Psoas muscle (tissue), 8 donors: Measurements from ENCODE around the gene EGLN1. TPM values are rescaled to one million over a fixed set of nuclear protein-coding genes. Genes with fewer than 3 reads are reported as not detected.

Source experiments
- ATAC-seq, 4 donors: fragments of 200-7000 bp; cut with Tn5 transposase; one replicate each; pipeline ENCODE4 v1.9.1; 2020; ENCODE audit warnings: moderate library complexity in 3 of 4, mild to moderate bottlenecking in 2 of 4
- DNase-seq, 2 donors: peaks; one replicate each; pipeline ENCODE4 v3.0.0-alpha.2; 2020
- H3K27ac ChIP-seq: fragments of 200-600 bp; one replicate; pipeline ENCODE4 v1.8.0; 2022
- H3K27me3 ChIP-seq, 3 donors: fragments of 200-600 bp in 1 of 3; one replicate each; pipeline versions ENCODE4 v1.6.1 to v1.8.0; 2013 to 2022; ENCODE audit warnings: low read length in 2 of 3, mild to moderate bottlenecking in 2 of 3, moderate library complexity in 1 of 3; ENCODE audit not compliant: insufficient read depth in 3 of 3
- H3K36me3 ChIP-seq, 2 donors: fragments of 200-600 bp in 1 of 2; one replicate each; pipeline versions ENCODE4 v1.6.1 to v1.8.0; 2013 to 2022; ENCODE audit warnings: low read depth in 1 of 2, mild to moderate bottlenecking in 1 of 2, moderate library complexity in 1 of 2; ENCODE audit not compliant: insufficient read depth in 1 of 2
- H3K4me1 ChIP-seq: fragments of 200-600 bp; one replicate; pipeline ENCODE4 v1.8.0; 2022
- H3K4me3 ChIP-seq: fragments of 200-600 bp; one replicate; pipeline ENCODE4 v1.8.0; 2022; ENCODE audit warnings: mild to moderate bottlenecking
- H3K9me3 ChIP-seq: fragments of 200-600 bp; one replicate; pipeline ENCODE4 v1.8.0; 2022
- WGBS, 3 donors: extraction: QIAGEN DNeasy Blood & Tissue Kit; methylation state at CpG; one replicate each; pipeline versions ENCODE4 v1.1.6 to v1.1.7; 2013; 5-methylcytosine and 5-hydroxymethylcytosine counted together
- intact Hi-C, 2 donors: fragments of 100-400 bp; cut with DNase I; formaldehyde crosslinking; loops; one replicate each; pipeline versions ENCODE4 v1.11.0 to v1.14.2; 2022
- polyA plus RNA-seq, 3 donors: library from polyadenylated mRNA; stranded (reverse); fragments of 200-250 nt; gene quantifications; one replicate each; pipeline ENCODE4 v1.2.3, GENCODE V29; 2013
- total RNA-seq, 4 donors: library from RNA; stranded (reverse); fragmentation: NEBNext Ultra II Directional in 2 of 4; extraction: Animal tissue kit (Norgen Biotek cat#: 25700) in 2 of 4; gene quantifications; one replicate each; pipeline versions ENCODE4 v1.2.1 to v1.2.4, GENCODE V29; 2021 to 2023
- TF ChIP-seq, protein P1 (sequence below): fragments of 200-600 bp; IDR thresholded peaks from one replicate; pipeline ENCODE4 v1.8.0; 2022; ENCODE audit warnings: antibody characterized with exemption
- donor health status: healthy with polysubstance abuse.
- donor health status: DM: no; HTN: no; CAD: no; lungs with moderate emphysema.
- donor health status: Bipolar disorder and iron deficiency.
- donor health status: healthy.
- donor health status: DM: yes; HTN: yes; CAD: no.
- donor health status: DM: no; HTN: no; CAD: no.
- donor health status: DM: no; HTN: no; CAD: no.
- donor health status: DM: yes; HTN: yes; CAD: no.

The EGLN1 gene
- total and polyA plus RNA-seq, 7 donors: 52.4 to 596 (median 230) TPM

DNA sequence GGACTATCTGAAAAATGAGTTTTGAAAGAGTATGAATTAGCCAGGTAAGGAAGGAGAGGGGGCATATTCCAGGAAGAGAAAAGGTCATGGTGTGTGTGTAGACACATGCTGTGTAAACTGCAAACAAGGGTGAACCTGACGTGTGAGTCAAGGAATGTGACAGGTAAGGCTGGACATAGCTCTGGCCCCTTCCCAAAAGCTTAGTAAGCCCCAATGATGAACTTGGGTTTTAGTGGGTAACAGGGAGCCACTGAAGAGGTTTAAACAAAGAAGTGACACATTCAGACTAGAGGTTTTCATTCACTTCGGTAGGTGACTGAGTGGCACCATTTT lies 36.7 kb downstream of the EGLN1 start:
- Histone ChIP-seq H3K4me1 (peaks cover 64% of the 10 kb centered on the region), H3K36me3 (no peaks in the 10 kb centered on the region), H3K27ac (peak overlapping the region; percentile 74), H3K27me3 (no peaks in the 10 kb centered on the region), H3K9me3 (no peaks in the 10 kb centered on the region), H3K4me3 (peak overlapping the region; percentile 42)
- TF ChIP-seq, protein P1, sequence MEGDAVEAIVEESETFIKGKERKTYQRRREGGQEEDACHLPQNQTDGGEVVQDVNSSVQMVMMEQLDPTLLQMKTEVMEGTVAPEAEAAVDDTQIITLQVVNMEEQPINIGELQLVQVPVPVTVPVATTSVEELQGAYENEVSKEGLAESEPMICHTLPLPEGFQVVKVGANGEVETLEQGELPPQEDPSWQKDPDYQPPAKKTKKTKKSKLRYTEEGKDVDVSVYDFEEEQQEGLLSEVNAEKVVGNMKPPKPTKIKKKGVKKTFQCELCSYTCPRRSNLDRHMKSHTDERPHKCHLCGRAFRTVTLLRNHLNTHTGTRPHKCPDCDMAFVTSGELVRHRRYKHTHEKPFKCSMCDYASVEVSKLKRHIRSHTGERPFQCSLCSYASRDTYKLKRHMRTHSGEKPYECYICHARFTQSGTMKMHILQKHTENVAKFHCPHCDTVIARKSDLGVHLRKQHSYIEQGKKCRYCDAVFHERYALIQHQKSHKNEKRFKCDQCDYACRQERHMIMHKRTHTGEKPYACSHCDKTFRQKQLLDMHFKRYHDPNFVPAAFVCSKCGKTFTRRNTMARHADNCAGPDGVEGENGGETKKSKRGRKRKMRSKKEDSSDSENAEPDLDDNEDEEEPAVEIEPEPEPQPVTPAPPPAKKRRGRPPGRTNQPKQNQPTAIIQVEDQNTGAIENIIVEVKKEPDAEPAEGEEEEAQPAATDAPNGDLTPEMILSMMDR: no peak
- 58 to 75% (median 58%) methylated on average over 2 of the region's 2 CpGs for WGBS, 3 donors
- ATAC-seq (peak in 2 of 4 donors; percentile 18 to 22), DNase-seq (no peak)
- intact Hi-C loops: no loop called here

DNA sequence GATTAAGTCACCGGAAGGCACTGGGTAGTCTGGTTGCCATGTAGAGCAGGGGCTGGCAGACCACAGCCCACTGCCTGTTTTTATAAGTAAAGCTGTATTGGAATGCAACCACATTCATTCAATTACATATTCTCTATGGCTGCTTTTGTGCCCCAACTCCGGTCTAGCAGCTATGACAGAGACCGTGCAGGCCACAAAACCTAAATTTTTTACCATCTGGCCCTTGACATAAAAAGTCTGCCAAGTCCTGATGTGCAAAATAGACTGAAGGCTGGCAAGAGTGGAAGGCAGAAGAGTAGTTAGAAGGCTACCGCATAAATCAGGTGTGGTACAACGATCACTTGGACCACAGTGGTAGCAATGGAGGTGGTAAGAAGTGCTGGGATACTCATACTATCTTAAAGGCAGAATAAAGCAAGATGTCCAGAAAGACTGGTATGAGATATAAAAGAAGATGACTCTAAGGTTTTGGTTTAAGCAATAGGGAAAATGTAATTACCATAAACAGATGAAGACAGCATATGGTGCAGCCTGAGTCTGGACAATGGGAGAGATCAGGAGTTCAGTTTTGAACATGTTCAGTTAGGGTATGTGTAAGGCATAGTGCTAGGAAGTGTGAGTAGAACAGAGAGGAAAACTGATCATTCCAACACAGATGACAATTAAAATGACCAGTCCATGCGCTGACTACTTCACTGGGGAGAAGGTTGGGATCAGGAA lies 37.2 kb downstream of the EGLN1 start:
- Histone ChIP-seq H3K27me3 (no peaks in the 10 kb centered on the region), H3K36me3 (no peaks in the 10 kb centered on the region), H3K27ac (peak overlapping the region; percentile 74), H3K9me3 (no peaks in the 10 kb centered on the region), H3K4me1 (peaks cover 61% of the 10 kb centered on the region), H3K4me3 (peak overlapping the region; percentile 42)
- intact Hi-C loops: loop anchor here in 1 of 2 donors (5.0 kb wide), 1 partner anchor 37 kb away; the partner anchor contains the start of gene EGLN1
- TF ChIP-seq, protein P1: no peak
- DNase-seq (no peak), ATAC-seq (peak in 3 of 4 donors; percentile 3 to 18 (median 9))
- 42 to 64% (median 45%) methylated on average over 6 of the region's 6 CpGs for WGBS, 3 donors

DNA sequence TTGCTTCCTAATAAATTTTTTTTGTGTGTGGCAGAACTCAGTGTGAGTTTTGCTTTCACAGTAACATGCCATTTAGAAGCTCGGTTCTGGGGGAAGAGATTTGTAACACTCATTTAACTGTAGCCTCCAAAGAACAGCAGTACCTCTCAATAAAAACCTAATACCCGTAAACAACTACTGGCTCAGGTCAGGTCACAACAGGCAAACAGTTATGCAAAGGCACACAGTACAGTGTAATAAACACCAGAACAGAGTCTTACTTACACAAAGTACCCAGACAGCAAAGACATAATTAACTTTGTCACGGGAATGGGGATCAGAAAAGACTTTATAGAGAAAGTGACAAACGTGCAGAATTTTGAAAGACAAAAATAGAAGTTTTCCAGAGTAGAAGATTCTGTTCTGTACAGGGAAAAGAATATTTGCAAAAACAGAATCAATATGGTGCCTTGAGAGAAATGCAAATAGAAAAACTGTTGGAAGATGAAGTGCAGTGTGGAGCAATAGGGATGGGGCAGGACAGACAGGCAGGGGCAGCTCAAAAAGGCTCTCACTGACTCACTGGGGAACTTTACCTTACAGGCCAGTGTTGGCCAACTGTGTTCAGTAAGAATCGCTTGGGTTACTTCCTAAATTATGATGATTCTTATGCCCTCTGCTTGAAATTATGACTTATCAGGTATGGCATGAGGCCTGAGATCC lies 38.8 kb downstream of the EGLN1 start:
- peak in 1 of 2 donors; percentile 59 for DNase-seq
- intact Hi-C loops: loop anchor here in 1 of 2 donors (5.0 kb wide), 1 partner anchor 39 kb away; the partner anchor contains the start of gene EGLN1
- H3K4me3 ChIP-seq: peak overlapping the region; percentile 42
- H3K4me1 ChIP-seq: peaks cover 76% of the 10 kb centered on the region
- TF ChIP-seq, protein P1: no peak
- H3K9me3 ChIP-seq: no peaks in the 10 kb centered on the region
- peak overlapping the region; percentile 74 for H3K27ac ChIP-seq
- ATAC-seq: peak; percentile 84 to 93 (median 88)
- no peaks in the 10 kb centered on the region for H3K27me3 ChIP-seq
- no peaks in the 10 kb centered on the region for H3K36me3 ChIP-seq
- 16 to 25% (median 19%) methylated on average over 5 of the region's 5 CpGs for WGBS, 3 donors

DNA sequence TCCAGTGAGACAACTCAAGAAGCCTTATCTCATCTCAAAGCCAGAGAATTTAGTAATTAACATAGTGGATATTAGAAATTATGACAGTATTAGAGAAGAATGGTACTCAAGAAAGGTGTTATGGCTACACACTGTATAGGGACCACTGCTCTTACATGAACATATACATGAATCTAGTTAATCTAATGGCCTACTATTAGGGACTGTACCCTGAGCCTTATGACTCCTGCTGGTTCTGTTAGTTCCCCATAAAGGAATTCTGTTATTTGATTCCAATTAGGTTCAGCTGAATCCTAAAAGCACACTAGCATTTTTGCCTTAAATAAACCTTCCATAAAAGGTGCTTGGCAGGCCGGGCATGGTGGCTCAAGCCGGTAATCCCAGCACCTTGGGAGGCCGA lies 39.7 kb downstream of the EGLN1 start:
- Histone ChIP-seq H3K27me3 (no peaks in the 10 kb centered on the region), H3K9me3 (no peaks in the 10 kb centered on the region), H3K4me3 (peak overlapping the region; percentile 42), H3K36me3 (no peaks in the 10 kb centered on the region), H3K4me1 (peaks cover 80% of the 10 kb centered on the region), H3K27ac (peak overlapping the region; percentile 74)
- TF ChIP-seq, protein P1: no peak
- intact Hi-C loops: loop anchor here in 1 of 2 donors (5.0 kb wide), 1 partner anchor 40 kb away; the partner anchor contains the start of gene EGLN1
- DNase-seq (no peak), ATAC-seq (no peak)
- WGBS, 3 donors: 17 to 55% (median 30%) methylated on average over 3 of the region's 3 CpGs
